ENCODE data around the gene ANKFY1. TPM values are rescaled to one million over a fixed set of nuclear protein-coding genes. Genes with fewer than 3 reads are reported as not detected.

The ANKFY1 gene
- total RNA-seq, 5 donors from 2014 or later (not counting 1 experiment from before 2014, with no cell fraction given) = 58.0 to 69.6 (median 67.0) TPM

- no peak for DNase-seq
- POLR2A ChIA-PET = interaction anchor here in 1 of 2 donors (0.6 kb wide), 1 partner anchor 11 kb away, joined by 3 read pairs; no protein-coding TSS in a partner anchor
- H3K27ac Mint-ChIP-seq = no peak overlapping the region
- H3K36me3 Mint-ChIP-seq = peaks cover 15% of the 10 kb centered on the region
- no peak for ATAC-seq (replicated peaks in 1 of 4)
- peaks cover 13 to 14% (median 13%) of the 10 kb centered on the region in 3 donors for H3K4me1 Mint-ChIP-seq
- CTCF ChIA-PET = no interaction called here
- Histone ChIP-seq H3K9me3 (no peaks in the 10 kb centered on the region), H3K4me1 (ENCODE audit: control insufficient read depth in 1 of 2, extremely low read depth in 1 of 2, insufficient read depth in 2 of 2, low read length in 2 of 2) (peaks cover 4 to 15% of the 10 kb centered on the region in 2 experiments), H3K27ac (ENCODE audit: low read length) (no peak overlapping the region), H3K36me3 (ENCODE audit: control insufficient read depth in 2 of 2, extremely low read depth in 1 of 2, insufficient read depth in 1 of 2, low read length in 1 of 2) (no peaks in the 10 kb centered on the region), H3K4me3 (ENCODE audit: control insufficient read depth in 1 of 2, extremely low read depth in 1 of 2, low read length in 1 of 2) (no peak overlapping the region), H3K27me3 (replicated peaks in 1 of 2; ENCODE audit: control insufficient read depth in 2 of 2, extremely low read depth in 1 of 2, insufficient read depth in 2 of 2, low read length in 1 of 2) (no peaks in the 10 kb centered on the region)
- H3K4me3 Mint-ChIP-seq = no peak overlapping the region
- WGBS (ENCODE audit: insufficient coverage) = 97% methylated on average over 10 of the region's 11 CpGs
- H3K27me3 Mint-ChIP-seq = no peaks in the 10 kb centered on the region
- H3K9me3 Mint-ChIP-seq = no peaks in the 10 kb centered on the region
Measured at GRCh38 chr17:4148611-4149308, 115.0 kb downstream of the ANKFY1 start.

- no peak overlapping the region for H3K4me3 Mint-ChIP-seq
- no peaks in the 10 kb centered on the region for H3K27me3 Mint-ChIP-seq
- no peaks in the 10 kb centered on the region for H3K9me3 Mint-ChIP-seq
- peaks cover 9 to 15% (median 13%) of the 10 kb centered on the region in 3 donors for H3K4me1 Mint-ChIP-seq
- CTCF ChIA-PET = no interaction called here
- Histone ChIP-seq H3K27me3 (replicated peaks in 1 of 2; ENCODE audit: control insufficient read depth in 2 of 2, extremely low read depth in 1 of 2, insufficient read depth in 2 of 2, low read length in 1 of 2) (no peaks in the 10 kb centered on the region), H3K9me3 (no peaks in the 10 kb centered on the region), H3K36me3 (ENCODE audit: control insufficient read depth in 2 of 2, extremely low read depth in 1 of 2, insufficient read depth in 1 of 2, low read length in 1 of 2) (no peaks in the 10 kb centered on the region), H3K4me3 (ENCODE audit: control insufficient read depth in 1 of 2, extremely low read depth in 1 of 2, low read length in 1 of 2) (no peak overlapping the region), H3K4me1 (ENCODE audit: control insufficient read depth in 1 of 2, extremely low read depth in 1 of 2, insufficient read depth in 2 of 2, low read length in 2 of 2) (peaks cover 4 to 16% of the 10 kb centered on the region in 2 experiments), H3K27ac (ENCODE audit: low read length) (no peak overlapping the region)
- DNase-seq (no peak), ATAC-seq (replicated peaks in 1 of 4) (no peak)
- H3K36me3 Mint-ChIP-seq = peaks cover 9% of the 10 kb centered on the region
- no peak overlapping the region for H3K27ac Mint-ChIP-seq
- POLR2A ChIA-PET = no interaction called here
- WGBS (ENCODE audit: insufficient coverage) = 100% methylated on average over 6 of the region's 8 CpGs
Measured at GRCh38 chr17:4147751-4148310, 115.9 kb downstream of the ANKFY1 start.

DNA sequence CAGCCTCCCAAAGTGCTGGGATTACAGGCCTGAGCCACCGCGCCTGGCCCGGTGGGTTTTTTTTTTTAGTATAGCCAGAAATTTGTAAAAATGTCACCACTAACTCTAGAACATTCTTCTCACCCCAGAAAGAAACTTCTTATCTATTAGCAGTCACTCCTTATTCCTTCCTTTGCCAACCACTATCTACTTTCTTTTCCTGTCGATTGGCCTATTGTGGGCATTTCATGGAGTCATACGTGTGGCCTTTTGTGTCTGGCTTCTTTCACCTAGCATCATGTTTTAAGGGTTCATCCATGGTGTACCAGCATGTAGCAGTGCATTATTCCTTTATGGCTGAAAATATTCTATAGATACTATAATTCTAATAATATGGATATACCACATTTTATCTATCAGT, 117.1 kb downstream of the ANKFY1 start:
- DNase-seq (no peak), ATAC-seq (replicated peaks in 1 of 4) (no peak)
- H3K27me3 Mint-ChIP-seq = no peaks in the 10 kb centered on the region
- H3K9me3 Mint-ChIP-seq = no peaks in the 10 kb centered on the region
- no peaks in the 10 kb centered on the region for H3K9me3 ChIP-seq
- H3K27me3 ChIP-seq (replicated peaks in 1 of 2; ENCODE audit: control insufficient read depth in 2 of 2, extremely low read depth in 1 of 2, insufficient read depth in 2 of 2, low read length in 1 of 2) = no peaks in the 10 kb centered on the region
- peaks cover 9 to 20% of the 10 kb centered on the region in 2 experiments for H3K4me1 ChIP-seq (ENCODE audit: control insufficient read depth in 1 of 2, extremely low read depth in 1 of 2, insufficient read depth in 2 of 2, low read length in 2 of 2)
- H3K4me3 Mint-ChIP-seq = no peak overlapping the region
- H3K4me3 ChIP-seq (ENCODE audit: control insufficient read depth in 1 of 2, extremely low read depth in 1 of 2, low read length in 1 of 2) = no peak overlapping the region
- POLR2A ChIA-PET = no interaction called here
- no CpG with 5 or more reads among the region's 5 CpGs for WGBS (ENCODE audit: insufficient coverage)
- H3K27ac ChIP-seq (ENCODE audit: low read length) = no peak overlapping the region
- H3K4me1 Mint-ChIP-seq = peaks cover 15 to 21% (median 18%) of the 10 kb centered on the region in 3 donors
- CTCF ChIA-PET = no interaction called here
- H3K36me3 Mint-ChIP-seq = peaks cover 6% of the 10 kb centered on the region
- H3K27ac Mint-ChIP-seq = peak overlapping the region; percentile 34 to 59
- H3K36me3 ChIP-seq (ENCODE audit: control insufficient read depth in 2 of 2, extremely low read depth in 1 of 2, insufficient read depth in 1 of 2, low read length in 1 of 2) = no peaks in the 10 kb centered on the region

DNA sequence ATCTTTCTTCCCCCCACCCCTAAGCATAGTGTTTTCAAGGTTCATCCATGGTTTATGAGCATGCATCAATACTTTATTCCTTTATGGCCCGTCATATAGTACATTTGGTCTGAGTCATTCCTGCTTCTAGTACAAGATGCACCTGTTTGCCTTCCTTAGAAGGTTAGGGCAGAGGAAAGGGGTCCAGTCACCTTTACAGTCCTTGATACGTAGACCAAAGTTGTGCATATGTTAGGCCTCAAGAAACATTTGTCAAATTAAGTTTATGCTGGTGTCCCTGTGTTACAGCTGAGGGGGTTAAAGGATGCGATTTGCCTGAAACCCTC, 119.4 kb downstream of the ANKFY1 start:
- 88% methylated on average over 1 of the region's 3 CpGs for WGBS (ENCODE audit: insufficient coverage)
- H3K4me3 ChIP-seq (ENCODE audit: control insufficient read depth in 1 of 2, extremely low read depth in 1 of 2, low read length in 1 of 2) = peak overlapping the region; percentile 85 to 93
- H3K4me3 Mint-ChIP-seq = peak overlapping the region; percentile 99

GRCh38 chr17:4143563-4144421, 120.0 kb downstream of the ANKFY1 start:
- Mint-ChIP-seq H3K4me3 (peak overlapping the region; percentile 99), H3K9me3 (no peaks in the 10 kb centered on the region), H3K36me3 (peaks cover 13% of the 10 kb centered on the region), H3K4me1 (peaks cover 41 to 49% (median 47%) of the 10 kb centered on the region in 3 donors), H3K27me3 (no peaks in the 10 kb centered on the region), H3K27ac (peak overlapping the region; percentile 99 to 100)
- H3K9me3 ChIP-seq = no peaks in the 10 kb centered on the region
- ChIA-PET CTCF (interaction anchor here (0.6 to 1.6 kb wide), 6 partner anchors 9 to 824 kb away, joined by 3 to 4 read pairs (median 3); partner anchors contain the start of genes NCBP3 (in 1 of the 2) and SPAG7 (in 1 of the 2)), POLR2A (interaction anchor here (0.5 to 1.4 kb wide), 14 partner anchors 13 to 1329 kb away, joined by 3 to 7 read pairs (median 4); partner anchors contain the start of genes CTNS (in 1 of the 2) and UBE2G1 (in 1 of the 2))
- peak; percentile 78 to 98 (median 91) for DNase-seq
- H3K27ac ChIP-seq (ENCODE audit: low read length) = peak overlapping the region; percentile 99
- ATAC-seq (replicated peaks in 1 of 4) = peak; percentile 73 to 76 (median 74)
- H3K36me3 ChIP-seq (ENCODE audit: control insufficient read depth in 2 of 2, extremely low read depth in 1 of 2, insufficient read depth in 1 of 2, low read length in 1 of 2) = peaks cover 0 to 10% of the 10 kb centered on the region in 2 donors
- under 1% methylated on average over 47 of the region's 69 CpGs for WGBS (ENCODE audit: insufficient coverage)
- H3K27me3 ChIP-seq (replicated peaks in 1 of 2; ENCODE audit: control insufficient read depth in 2 of 2, extremely low read depth in 1 of 2, insufficient read depth in 2 of 2, low read length in 1 of 2) = no peaks in the 10 kb centered on the region
- H3K4me3 ChIP-seq (ENCODE audit: control insufficient read depth in 1 of 2, extremely low read depth in 1 of 2, low read length in 1 of 2) = peak overlapping the region; percentile 85 to 93
- peaks cover 21 to 38% of the 10 kb centered on the region in 2 experiments for H3K4me1 ChIP-seq (ENCODE audit: control insufficient read depth in 1 of 2, extremely low read depth in 1 of 2, insufficient read depth in 2 of 2, low read length in 2 of 2)

More for the DNA sequence above, 119.4 kb downstream of the ANKFY1 start:
- CTCF ChIA-PET = interaction anchor here (0.6 kb wide), 2 partner anchors 8 to 32 kb away, joined by 3 read pairs; no protein-coding TSS in a partner anchor
- peaks cover 11% of the 10 kb centered on the region for H3K36me3 Mint-ChIP-seq
- DNase-seq (peak in 1 of 35 experiments; percentile 23), ATAC-seq (replicated peaks in 1 of 4) (no peak)
- peaks cover 20 to 38% of the 10 kb centered on the region in 2 experiments for H3K4me1 ChIP-seq (ENCODE audit: control insufficient read depth in 1 of 2, extremely low read depth in 1 of 2, insufficient read depth in 2 of 2, low read length in 2 of 2)
- H3K27ac ChIP-seq (ENCODE audit: low read length) = peak overlapping the region; percentile 99
- no peaks in the 10 kb centered on the region for H3K27me3 ChIP-seq (replicated peaks in 1 of 2; ENCODE audit: control insufficient read depth in 2 of 2, extremely low read depth in 1 of 2, insufficient read depth in 2 of 2, low read length in 1 of 2)
- POLR2A ChIA-PET = interaction anchor here (0.6 to 1.4 kb wide), 8 partner anchors 14 to 508 kb away, joined by 3 to 7 read pairs (median 4); partner anchors contain the start of gene CTNS (in 1 of the 2)
- H3K27me3 Mint-ChIP-seq = no peaks in the 10 kb centered on the region
- no peaks in the 10 kb centered on the region for H3K9me3 Mint-ChIP-seq
- H3K36me3 ChIP-seq (ENCODE audit: control insufficient read depth in 2 of 2, extremely low read depth in 1 of 2, insufficient read depth in 1 of 2, low read length in 1 of 2) = peaks cover 0 to 6% of the 10 kb centered on the region in 2 donors
- H3K27ac Mint-ChIP-seq = peak overlapping the region; percentile 99 to 100
- H3K4me1 Mint-ChIP-seq = peaks cover 38 to 43% (median 41%) of the 10 kb centered on the region in 3 donors
- H3K9me3 ChIP-seq = no peaks in the 10 kb centered on the region
